H9 (cell line): ENCODE results near the gene NLE1. TPM values are rescaled to one million over a fixed set of nuclear protein-coding genes. Genes with fewer than 3 reads are reported as not detected.

Experiments
- DNase-seq: peaks from one replicate; pipeline ENCODE4 v3.0.0-alpha.2; 2017
- H2AFZ ChIP-seq: one replicate; pipeline ENCODE4 v1.6.1; 2013; ENCODE audit warnings: mild to moderate bottlenecking, low read length, control low read depth, moderate library complexity
- H2AK5ac ChIP-seq: 2 replicates; pipeline ENCODE4 v1.6.1; 2013; ENCODE audit warnings: low read length, control low read depth, mixed read lengths; ENCODE audit not compliant: insufficient read length
- H2BK120ac ChIP-seq: one replicate; pipeline ENCODE4 v1.6.1; 2013; ENCODE audit warnings: low read depth, mild to moderate bottlenecking, low read length, control low read depth, inconsistent platforms; ENCODE audit not compliant: poor library complexity, severe bottlenecking
- H2BK12ac ChIP-seq: 2 replicates; pipeline ENCODE4 v1.6.1; 2013; ENCODE audit warnings: low read length, control low read depth, mixed read lengths, low read depth; ENCODE audit not compliant: insufficient read length
- H2BK15ac ChIP-seq: 2 replicates; pipeline ENCODE4 v1.6.1; 2013; ENCODE audit warnings: low read depth, low read length, control low read depth
- H2BK20ac ChIP-seq: one replicate; pipeline ENCODE4 v1.6.1; 2013; ENCODE audit warnings: low read depth, mild to moderate bottlenecking, low read length, control low read depth, inconsistent platforms; ENCODE audit not compliant: poor library complexity, severe bottlenecking
- H2BK5ac ChIP-seq: 2 replicates; pipeline ENCODE4 v1.6.1; 2013; ENCODE audit warnings: low read length, control low read depth, mixed read lengths; ENCODE audit not compliant: insufficient read length
- H3K14ac ChIP-seq: 2 replicates; pipeline ENCODE4 v1.6.1; 2013; ENCODE audit warnings: low read length, control low read depth; ENCODE audit not compliant: insufficient read depth
- H3K18ac ChIP-seq: 2 replicates; pipeline ENCODE4 v1.6.1; 2013; ENCODE audit warnings: low read depth, mild to moderate bottlenecking, mixed read lengths, low read length, control low read depth; ENCODE audit not compliant: insufficient read length
- H3K23ac ChIP-seq: 2 replicates; pipeline ENCODE4 v1.6.1; 2013; ENCODE audit warnings: low read length, control low read depth, mixed read lengths, low read depth; ENCODE audit not compliant: insufficient read length
- H3K23me2 ChIP-seq: 2 replicates; pipeline ENCODE4 v1.6.1; 2013; ENCODE audit warnings: low read depth, mild to moderate bottlenecking, mixed read lengths, low read length, control low read depth; ENCODE audit not compliant: insufficient read length, poor library complexity, severe bottlenecking
- H3K27ac ChIP-seq: 2 replicates; pipeline ENCODE4 v1.5.1; 2013; ENCODE audit warnings: low read length, control low read depth, mixed read lengths, low read depth; ENCODE audit not compliant: insufficient read length
- H3K27me3 ChIP-seq: 2 replicates; pipeline ENCODE4 v1.6.1; 2013; ENCODE audit warnings: low read length, control low read depth, inconsistent platforms; ENCODE audit not compliant: insufficient read depth
- H3K4ac ChIP-seq: 2 replicates; pipeline ENCODE4 v1.6.1; 2013; ENCODE audit warnings: low read depth, mild to moderate bottlenecking, control low read depth, inconsistent platforms, low read length, moderate library complexity
- H3K4me1 ChIP-seq: 2 replicates; pipeline ENCODE4 v1.6.1; 2013; ENCODE audit warnings: low read length, control low read depth, inconsistent platforms; ENCODE audit not compliant: insufficient read depth
- H3K4me2 ChIP-seq: 2 replicates; pipeline ENCODE4 v1.6.1; 2013; ENCODE audit warnings: low read length, control low read depth, mixed read lengths; ENCODE audit not compliant: insufficient read length, insufficient read depth
- H3K56ac ChIP-seq: 2 replicates; pipeline ENCODE4 v1.6.1; 2013; ENCODE audit warnings: low read depth, mild to moderate bottlenecking, mixed read lengths, low read length, control low read depth; ENCODE audit not compliant: insufficient read length
- H3K79me1 ChIP-seq: 2 replicates; pipeline ENCODE4 v1.6.1; 2013; ENCODE audit warnings: low read depth, mild to moderate bottlenecking, moderate library complexity, low read length, control low read depth, inconsistent platforms; ENCODE audit not compliant: insufficient read depth, poor library complexity, severe bottlenecking
- H3K79me2 ChIP-seq: 2 replicates; pipeline ENCODE4 v1.6.1; 2013; ENCODE audit warnings: low read length, control low read depth, inconsistent platforms; ENCODE audit not compliant: insufficient read depth
- H3K9ac ChIP-seq: 2 replicates; pipeline ENCODE4 v1.6.1; 2013; ENCODE audit warnings: low read length, control low read depth, mixed read lengths; ENCODE audit not compliant: insufficient read length; ENCODE audit errors: extremely low read depth
- H3K9me3 ChIP-seq: one replicate; pipeline ENCODE4 v1.6.1; 2013; ENCODE audit warnings: low read depth, low read length, inconsistent platforms; ENCODE audit not compliant: control insufficient read depth
- H3T11ph ChIP-seq: one replicate; pipeline ENCODE4 v1.6.1; 2013; ENCODE audit warnings: mild to moderate bottlenecking, low read length, control low read depth, inconsistent platforms
- H4K20me1 ChIP-seq: one replicate; pipeline ENCODE4 v1.6.1; 2013; ENCODE audit not compliant: control insufficient read depth, insufficient read length, insufficient read depth
- H4K5ac ChIP-seq: 2 replicates; pipeline ENCODE4 v1.6.1; 2013; ENCODE audit warnings: low read depth, mild to moderate bottlenecking, mixed read lengths, low read length, control low read depth; ENCODE audit not compliant: insufficient read length
- H4K8ac ChIP-seq: replicated peaks from 2 replicates; pipeline ENCODE4 v1.6.1; 2013; ENCODE audit warnings: low read length, control low read depth, mixed read lengths, low read depth; ENCODE audit not compliant: insufficient read length
- H4K91ac ChIP-seq: 2 replicates; pipeline ENCODE4 v1.6.1; 2013; ENCODE audit warnings: low read depth, mild to moderate bottlenecking, moderate library complexity, mixed read lengths, low read length, control low read depth; ENCODE audit not compliant: insufficient read length
- H3K27ac Mint-ChIP-seq, 3 experiments: 2 replicates in 2 of 3; 3 replicates in 1 of 3; pipeline ENCODE4 v1.8.0; 2020 to 2021; ENCODE audit warnings: mixed read lengths in 3 of 3, mild to moderate bottlenecking in 1 of 3, moderate library complexity in 1 of 3
- H3K27me3 Mint-ChIP-seq: 2 replicates; pipeline ENCODE4 v1.8.0; 2021; ENCODE audit warnings: low read depth, mild to moderate bottlenecking, moderate library complexity, mixed read lengths
- H3K36me3 Mint-ChIP-seq, 3 experiments: 2 replicates in 2 of 3; 3 replicates in 1 of 3; pipeline ENCODE4 v1.8.0; 2020 to 2021; ENCODE audit warnings: low read depth in 3 of 3, mixed read lengths in 3 of 3; ENCODE audit not compliant: insufficient read depth in 1 of 3
- H3K4me1 Mint-ChIP-seq, 2 experiments: 2 replicates each; pipeline ENCODE4 v1.8.0; 2020; ENCODE audit warnings: mixed read lengths in 2 of 2
- H3K4me3 Mint-ChIP-seq, 2 experiments: 2 replicates in 1 of 2; 3 replicates in 1 of 2; pipeline ENCODE4 v1.8.0; 2020 to 2021; ENCODE audit warnings: mild to moderate bottlenecking in 2 of 2, mixed read lengths in 2 of 2, moderate library complexity in 1 of 2
- H3K9me3 Mint-ChIP-seq, 2 experiments: 2 replicates in 1 of 2; 3 replicates in 1 of 2; pipeline ENCODE4 v1.8.0; 2020; ENCODE audit warnings: mild to moderate bottlenecking in 2 of 2, mixed read lengths in 2 of 2, moderate library complexity in 1 of 2
- WGBS: extraction: QIAGEN DNeasy Blood & Tissue Kit; methylation state at CpG from one replicate; pipeline ENCODE4 v1.1.7; 2013; ENCODE audit warnings: missing lambda C conversion rate, low lambda C conversion rate, mixed read lengths; ENCODE audit not compliant: insufficient read length; ENCODE audit errors: extremely low coverage; 5-methylcytosine and 5-hydroxymethylcytosine counted together
- total RNA-seq: library from RNA; stranded (reverse); gene quantifications from 2 replicates; pipeline ENCODE4 v1.2.1, GENCODE V29; 2021
- TF ChIP-seq, protein P1 (sequence below): fragments of 200-600 bp; sonication (generic); conservative IDR thresholded peaks from 3 replicates; pipeline ENCODE4 v1.8.0; 2021; ENCODE audit warnings: antibody characterized with exemption, mild to moderate bottlenecking

The NLE1 gene
- total RNA-seq, 1 experiment from 2014 or later: 43.9 TPM

DNA sequence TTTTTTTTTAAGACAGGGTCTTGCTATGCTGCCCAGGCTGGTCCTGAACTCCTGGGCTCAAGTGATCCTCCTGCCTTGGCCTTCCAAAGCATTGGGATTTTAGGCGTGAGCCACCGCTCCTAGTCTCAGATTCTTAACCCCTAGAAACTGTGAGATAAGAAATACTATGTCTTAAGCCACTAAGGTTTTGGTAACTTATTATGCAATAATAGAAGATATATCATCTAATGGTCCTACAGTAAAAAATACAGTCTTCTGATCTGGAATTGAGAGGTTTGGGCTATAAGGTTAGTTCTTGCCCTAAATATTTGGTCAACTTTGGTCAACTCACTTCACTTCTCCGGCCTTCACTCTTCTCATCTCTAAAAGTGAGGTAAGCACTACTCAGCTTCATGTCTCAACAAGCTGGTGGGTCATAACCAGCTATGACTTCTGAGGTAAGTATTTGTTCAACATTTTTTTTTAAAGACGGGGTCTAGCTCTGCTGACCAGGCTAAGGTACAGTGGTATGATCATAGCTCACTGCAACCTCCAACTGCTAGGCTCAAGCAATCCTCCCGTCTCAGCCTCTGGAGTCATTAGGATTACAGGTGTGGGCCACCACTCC is 37.2 kb downstream of the NLE1 start:
- Histone ChIP-seq H3K18ac (no peak overlapping the region), H2BK120ac (no peak overlapping the region), H3K4me1 (no peaks in the 10 kb centered on the region), H3K9ac (no peak overlapping the region), H4K5ac (no peak overlapping the region), H3K14ac (no peak overlapping the region), H3K79me1 (no peaks in the 10 kb centered on the region), H3K4me2 (no peak overlapping the region), H3K23ac (no peak overlapping the region), H2BK15ac (no peak overlapping the region), H3K23me2 (no peaks in the 10 kb centered on the region), H4K20me1 (no peaks in the 10 kb centered on the region), H3K27me3 (no peaks in the 10 kb centered on the region), H3K9me3 (no peaks in the 10 kb centered on the region), H3T11ph (no peak overlapping the region), H2AFZ (no peak overlapping the region), H2BK12ac (no peak overlapping the region), H2AK5ac (no peak overlapping the region), H3K27ac (no peak overlapping the region), H3K79me2 (no peaks in the 10 kb centered on the region), H4K8ac (no peak overlapping the region), H3K56ac (no peak overlapping the region), H4K91ac (no peak overlapping the region), H2BK20ac (no peak overlapping the region), H3K4ac (no peak overlapping the region), H2BK5ac (no peak overlapping the region)
- WGBS: no CpG with 5 or more reads among the region's 5 CpGs
- DNase-seq: no peak
- H3K9me3 Mint-ChIP-seq: no peaks in the 10 kb centered on the region
- no peaks in the 10 kb centered on the region for H3K27me3 Mint-ChIP-seq
- no peak overlapping the region; a peak in 1 of 7 replicates for H3K27ac Mint-ChIP-seq
- H3K4me3 Mint-ChIP-seq: no peak overlapping the region
- TF ChIP-seq, protein P1, sequence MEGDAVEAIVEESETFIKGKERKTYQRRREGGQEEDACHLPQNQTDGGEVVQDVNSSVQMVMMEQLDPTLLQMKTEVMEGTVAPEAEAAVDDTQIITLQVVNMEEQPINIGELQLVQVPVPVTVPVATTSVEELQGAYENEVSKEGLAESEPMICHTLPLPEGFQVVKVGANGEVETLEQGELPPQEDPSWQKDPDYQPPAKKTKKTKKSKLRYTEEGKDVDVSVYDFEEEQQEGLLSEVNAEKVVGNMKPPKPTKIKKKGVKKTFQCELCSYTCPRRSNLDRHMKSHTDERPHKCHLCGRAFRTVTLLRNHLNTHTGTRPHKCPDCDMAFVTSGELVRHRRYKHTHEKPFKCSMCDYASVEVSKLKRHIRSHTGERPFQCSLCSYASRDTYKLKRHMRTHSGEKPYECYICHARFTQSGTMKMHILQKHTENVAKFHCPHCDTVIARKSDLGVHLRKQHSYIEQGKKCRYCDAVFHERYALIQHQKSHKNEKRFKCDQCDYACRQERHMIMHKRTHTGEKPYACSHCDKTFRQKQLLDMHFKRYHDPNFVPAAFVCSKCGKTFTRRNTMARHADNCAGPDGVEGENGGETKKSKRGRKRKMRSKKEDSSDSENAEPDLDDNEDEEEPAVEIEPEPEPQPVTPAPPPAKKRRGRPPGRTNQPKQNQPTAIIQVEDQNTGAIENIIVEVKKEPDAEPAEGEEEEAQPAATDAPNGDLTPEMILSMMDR: no peak
- peaks cover 2 to 48% (median 42%) of the 10 kb centered on the region in 3 experiments; a peak in 6 of 7 replicates for H3K36me3 Mint-ChIP-seq
- no peaks in the 10 kb centered on the region for H3K4me1 Mint-ChIP-seq
